Limb (tissue), 2 donors: ENCODE results near the gene GBGT1.
"Not testable (repeated sequence)": the region's sequence is repeated elsewhere in the genome, so short reads cannot be mapped to it uniquely, and the experiment has no call there.

Experiments used
- DNase-seq, 2 donors: peaks; one replicate each; pipeline ENCODE4 v3.0.0-alpha.2; 2016; ENCODE audit errors: extremely low spot score in 2 of 2

Gene GBGT1

GRCh38 chr9:133163504-133164172 lies at the start of gene GBGT1:
TSS of gene GBGT1 (minus strand) at chr9:133163914. CDS start at chr9:133162412, 1,502 bp downstream.
- peak in 1 of 2 donors; percentile 64 for DNase-seq

DNA sequence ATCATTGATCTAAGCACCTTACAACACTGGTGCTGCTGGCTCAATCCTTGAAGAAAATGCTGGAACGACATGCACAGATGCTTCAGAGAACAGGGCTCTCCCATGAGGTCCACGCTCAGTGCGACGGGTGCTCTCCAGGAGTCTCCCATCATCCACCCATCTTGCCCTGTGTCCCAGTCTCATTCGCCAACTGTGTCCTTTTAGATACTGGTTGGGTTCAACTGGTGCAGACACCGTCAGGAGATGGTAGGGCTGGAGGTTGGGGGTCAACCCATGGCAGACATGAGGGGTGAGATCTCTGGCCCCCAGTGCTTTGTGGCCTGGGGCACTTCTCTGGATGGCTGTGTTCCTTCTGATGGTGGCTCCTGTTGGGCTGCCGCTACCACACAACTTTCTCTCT lies 46.9 kb upstream of the GBGT1 start:
- DNase-seq: no peak

DNA sequence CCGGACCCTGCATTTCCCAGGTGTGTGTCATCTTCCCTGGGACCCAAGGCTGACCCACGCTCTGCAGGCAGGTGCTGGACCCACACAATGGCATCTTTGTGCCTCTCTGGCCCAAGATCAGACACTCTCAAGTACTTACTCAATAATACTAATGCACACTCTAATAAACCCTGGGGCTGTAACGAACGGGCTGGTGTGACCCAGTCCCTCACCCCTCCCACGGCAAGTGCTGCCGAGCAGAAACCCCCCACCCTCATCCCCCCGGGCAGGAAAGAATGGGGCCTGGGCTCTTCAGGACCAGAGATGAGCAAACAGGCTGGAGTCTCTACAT lies 46.5 kb upstream of the GBGT1 start:
- no peak for DNase-seq

DNA sequence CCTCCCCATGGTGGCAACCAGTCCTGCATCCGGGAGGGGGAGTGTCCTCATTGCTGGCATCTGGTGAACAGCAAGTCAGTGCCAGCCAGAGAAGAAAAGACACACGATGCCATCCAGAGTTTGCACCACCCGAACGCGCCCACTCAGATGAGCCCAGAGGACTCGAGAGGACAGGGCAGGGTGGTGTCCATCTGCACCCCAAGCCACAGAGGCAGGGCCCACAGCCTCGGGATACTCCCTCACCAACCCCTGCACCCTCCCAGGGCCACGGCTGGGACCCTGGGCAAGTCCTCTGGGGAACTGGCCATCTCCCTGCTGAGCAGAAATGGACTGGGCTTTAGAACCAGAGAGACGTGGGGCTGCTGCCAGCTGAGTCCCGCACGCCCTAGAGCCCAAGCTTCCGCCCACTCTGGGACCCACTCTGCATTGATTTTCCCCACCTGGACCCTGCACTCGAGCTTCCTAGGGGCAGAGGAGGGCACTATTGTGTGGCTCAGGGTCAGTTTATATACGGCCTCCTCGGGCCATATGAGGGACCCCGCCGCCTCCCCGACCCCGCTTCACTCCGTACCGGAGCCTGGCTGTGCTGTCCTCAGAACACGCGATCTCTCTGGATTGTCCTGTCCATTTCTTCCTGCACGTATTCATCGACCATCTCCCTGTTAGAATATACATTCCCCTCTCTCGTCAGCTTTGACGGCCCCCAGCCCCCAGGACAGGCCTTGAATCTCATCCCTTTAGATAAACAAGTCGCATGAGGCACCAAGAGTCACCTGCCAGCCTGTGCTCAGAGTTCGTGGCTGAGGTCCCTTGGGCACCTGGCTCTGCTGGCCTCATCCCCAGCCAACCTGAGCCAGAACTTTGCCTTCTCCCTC lies 45.9 kb upstream of the GBGT1 start:
- DNase-seq: not testable (repeated sequence)

DNA sequence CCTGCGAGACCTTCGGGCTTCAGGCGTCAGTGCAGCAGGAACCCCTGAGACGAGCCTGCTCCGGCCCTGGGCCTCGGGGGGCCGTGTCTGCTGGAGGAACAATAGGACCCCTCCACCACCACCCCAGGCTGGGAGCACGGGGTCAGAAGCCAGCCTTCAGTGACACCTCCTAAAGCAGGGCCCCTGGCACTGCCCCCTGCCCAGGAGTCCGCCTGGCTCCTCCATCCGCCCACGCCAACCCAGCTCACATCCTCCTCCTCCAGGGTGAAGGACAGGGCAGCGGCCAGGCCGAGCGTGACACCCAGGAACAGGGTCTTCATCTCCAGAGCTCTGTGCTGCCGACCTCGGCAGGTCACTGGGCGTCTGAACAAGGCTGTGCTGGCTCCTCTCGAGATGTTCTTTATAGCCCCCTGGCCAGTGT lies 45.2 kb upstream of the GBGT1 start, which contains the start of gene OBP2B:
Gene OBP2B, minus strand, starts transcription at position 371 of the 421 bp plus-strand sequence. Its CDS starts 51 bp downstream, at position 320.
- not testable (repeated sequence) for DNase-seq

DNA sequence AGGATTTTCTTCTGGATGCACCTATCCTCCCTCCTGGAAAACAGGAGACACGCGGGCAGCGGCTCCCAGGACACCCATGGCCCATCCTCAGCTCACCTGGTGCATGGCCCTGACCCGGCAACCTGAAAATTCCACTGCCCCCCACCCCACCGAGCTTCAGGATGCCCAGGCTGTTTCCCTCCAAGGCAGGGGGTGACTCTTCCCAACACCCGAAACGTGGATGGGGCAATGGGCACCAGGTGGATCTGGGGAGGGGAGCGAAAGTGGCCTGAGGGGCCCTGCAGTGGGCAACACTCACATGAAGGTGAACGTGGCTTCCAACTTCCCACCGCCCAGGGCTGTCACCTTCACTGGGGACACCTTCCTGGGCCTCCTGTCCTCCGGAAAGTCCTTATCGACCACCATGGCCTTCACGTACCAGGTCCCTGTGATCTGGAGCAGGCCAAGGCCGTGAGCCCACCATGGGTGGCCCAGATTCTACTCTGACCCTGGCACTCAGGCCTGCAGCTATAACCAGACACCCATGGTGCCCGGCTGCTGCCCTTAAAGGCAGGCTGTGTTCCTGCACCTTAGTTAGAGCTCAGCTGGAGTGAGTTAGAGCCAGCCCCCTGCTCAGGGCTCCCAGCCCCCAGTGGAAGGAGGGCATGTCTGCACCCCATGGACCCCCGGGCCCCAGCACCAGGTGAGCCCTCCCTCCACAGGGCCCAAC lies 44.6 kb upstream of the GBGT1 start:
- not testable (repeated sequence) for DNase-seq

DNA sequence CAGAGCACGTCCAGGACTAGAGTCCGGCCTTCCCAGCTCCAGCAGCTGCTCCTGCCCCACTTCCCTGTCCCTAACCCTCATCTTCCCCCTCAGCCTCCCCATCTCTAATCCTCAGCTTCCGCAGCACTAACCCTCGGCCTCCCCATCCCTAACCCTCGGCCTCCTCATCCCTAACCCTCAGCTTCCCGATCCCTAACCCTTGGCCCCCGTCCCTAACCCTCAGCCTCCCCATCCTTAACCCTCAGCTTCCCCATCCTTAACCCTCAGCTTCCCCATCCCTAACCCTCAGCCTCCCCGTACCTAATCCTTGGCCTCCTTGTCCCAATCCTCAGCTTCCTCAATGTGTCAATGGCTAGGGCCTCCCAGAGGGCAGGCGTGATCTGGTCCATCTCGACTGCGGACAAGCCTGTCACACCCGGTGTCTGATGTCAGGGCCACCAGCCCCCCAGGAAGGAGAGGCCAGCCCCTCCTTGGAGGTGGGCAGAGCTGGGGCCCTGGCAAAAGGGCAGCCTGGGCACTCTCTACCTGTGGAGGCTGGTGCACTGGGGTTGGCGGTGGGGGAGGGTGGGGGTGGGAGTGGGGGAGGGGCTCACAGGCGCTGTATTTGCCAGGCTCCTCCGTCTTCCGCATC lies 43.9 kb upstream of the GBGT1 start:
- no peak for DNase-seq

DNA sequence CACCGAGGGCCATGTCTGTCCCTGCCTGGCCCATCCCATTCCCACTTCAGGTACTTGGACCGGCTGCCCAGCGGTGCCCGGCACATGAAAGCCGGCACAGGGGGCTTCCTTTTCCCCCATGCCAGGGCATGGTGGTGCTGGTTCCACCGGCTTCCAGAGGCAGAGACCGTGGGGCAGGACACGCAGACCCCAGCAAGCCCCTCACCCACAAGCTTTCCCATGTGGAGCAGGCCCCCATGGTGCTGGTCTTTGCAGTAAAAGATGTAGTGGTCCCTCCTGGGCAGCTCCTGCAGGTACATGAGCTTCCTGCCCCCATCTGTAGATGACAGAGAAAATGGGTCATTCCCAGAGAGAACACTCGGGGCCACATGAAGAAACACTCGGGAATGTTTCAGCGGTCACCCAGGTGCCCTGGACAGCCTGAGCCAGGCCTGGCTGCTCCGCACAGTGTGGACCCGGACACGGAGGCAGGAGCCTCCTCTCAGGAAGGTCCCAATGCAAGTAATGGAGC lies 43.4 kb upstream of the GBGT1 start:
- DNase-seq: no peak

GRCh38 chr9:133205996-133206931 lies 42.5 kb upstream of the GBGT1 start:
- no peak for DNase-seq

- DNase-seq: not testable (repeated sequence)
These were observed 41.8 kb upstream of the GBGT1 start for GRCh38 chr9:133205481-133205887.

GRCh38 chr9:133204993-133205336 lies 41.3 kb upstream of the GBGT1 start:
- DNase-seq: no peak

DNA sequence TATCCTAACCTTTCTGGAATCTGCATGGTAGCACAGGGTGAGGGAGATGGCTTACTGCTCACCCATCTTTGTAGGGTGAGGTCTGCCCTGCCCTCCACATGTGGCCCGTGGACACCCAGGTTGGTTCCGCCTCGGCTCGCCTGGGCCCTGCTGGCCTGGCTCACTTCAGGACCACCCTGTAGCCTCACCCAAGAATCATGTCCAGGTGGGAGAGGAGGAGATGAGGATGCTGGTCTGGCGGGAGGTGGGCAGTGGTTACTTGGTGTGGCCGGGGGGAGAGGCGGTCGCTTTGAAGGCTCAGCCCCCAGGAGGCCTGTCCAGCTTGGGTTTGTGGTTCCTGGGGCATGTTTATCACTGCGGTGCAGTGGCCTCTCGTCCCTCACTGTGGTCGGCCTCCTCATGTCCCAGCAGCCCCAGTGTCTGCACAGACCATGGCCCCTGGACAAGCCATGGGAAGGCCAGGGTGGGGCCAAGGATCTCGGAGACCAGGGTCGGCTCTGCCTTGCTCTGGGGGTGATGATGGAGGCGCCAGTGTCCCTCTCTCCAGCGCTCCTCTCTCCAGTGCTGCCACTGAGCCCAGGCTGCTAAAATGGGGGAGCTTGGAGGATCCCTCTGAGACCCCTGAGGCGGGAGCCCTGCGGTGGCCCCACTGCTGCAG lies 40.8 kb upstream of the GBGT1 start:
- DNase-seq: no peak

GRCh38 chr9:133203506-133204075 lies 39.9 kb upstream of the GBGT1 start:
- no peak for DNase-seq

GRCh38 chr9:133202688-133203453 lies 39.2 kb upstream of the GBGT1 start:
- DNase-seq: no peak

GRCh38 chr9:133202145-133202513 lies 38.4 kb upstream of the GBGT1 start:
- DNase-seq: no peak

DNA sequence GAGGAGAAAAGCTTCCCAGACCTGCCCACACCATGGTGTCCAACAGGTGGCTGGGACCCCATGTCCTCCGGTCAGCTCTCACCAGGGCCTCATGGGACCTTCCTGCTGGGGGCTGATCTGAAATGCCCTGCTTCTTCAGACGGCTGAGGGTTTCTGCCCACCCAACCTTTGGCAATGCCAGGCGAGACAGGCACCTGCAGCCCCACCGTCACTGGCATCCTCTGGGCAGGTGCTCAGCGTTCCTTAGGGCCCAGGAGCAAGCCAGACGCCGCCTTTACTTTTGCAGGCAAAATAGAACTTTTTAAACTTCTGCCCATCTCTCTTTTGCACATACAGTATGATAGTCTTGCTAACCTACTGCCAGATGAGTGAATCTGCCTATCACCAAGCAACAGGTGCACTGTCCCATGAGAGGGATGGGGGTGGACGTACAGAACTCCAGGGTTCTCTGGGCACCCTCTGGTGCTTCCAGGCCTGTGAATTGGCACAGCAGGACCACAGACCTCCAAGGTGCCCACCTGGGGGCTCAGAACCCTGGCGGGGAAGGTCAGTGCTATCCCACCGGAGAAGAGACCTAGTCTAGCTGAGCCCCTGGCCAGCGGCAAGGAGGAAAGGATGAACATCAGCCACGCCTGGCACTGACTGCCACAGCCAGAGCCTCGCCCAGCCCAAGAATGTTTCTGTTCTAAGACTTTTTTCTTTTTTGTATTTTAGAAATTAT lies 37.9 kb upstream of the GBGT1 start:
- DNase-seq: no peak

DNA sequence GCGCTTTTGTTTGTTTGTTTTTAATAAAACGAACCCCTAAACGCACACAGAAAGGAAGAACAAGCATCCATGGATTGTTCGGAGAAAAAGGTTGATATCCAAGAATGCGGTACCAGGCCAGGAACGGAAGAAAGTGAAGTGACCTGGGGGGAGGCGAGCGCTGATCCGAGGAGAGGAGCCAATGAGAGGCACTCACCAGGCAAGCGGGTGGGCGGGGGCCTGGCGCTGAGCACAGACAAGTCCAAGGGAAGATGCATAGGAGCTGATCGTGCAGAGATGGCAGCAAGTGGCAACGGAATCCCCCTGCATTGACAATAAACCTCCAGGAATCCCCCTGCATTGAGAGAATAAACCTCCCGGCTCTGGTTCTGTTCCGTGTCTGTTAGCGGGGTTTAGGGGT lies 36.9 kb upstream of the GBGT1 start:
- no peak for DNase-seq
